Head of caudate nucleus (tissue), 42 donors: ENCODE measurements around the gene TAOK2.
A peak's percentile ranks its signal among the peaks of the same experiment; 100 is the strongest.
"Not testable (repeated sequence)": the region's sequence is repeated elsewhere in the genome, so short reads cannot be mapped to it uniquely, and the experiment has no call there.

Experiments
- DNase-seq, 42 donors: peaks; one replicate each; pipeline versions ENCODE4 v3.0.0 to v3.0.0-alpha.2; 2020 to 2021; ENCODE audit warnings: mixed read lengths in 7 of 42
- intact Hi-C: fragments of 100-400 bp; cut with DNase I; formaldehyde crosslinking; loops from one replicate; pipeline ENCODE4 v1.15.0; 2022

Gene TAOK2

DNA sequence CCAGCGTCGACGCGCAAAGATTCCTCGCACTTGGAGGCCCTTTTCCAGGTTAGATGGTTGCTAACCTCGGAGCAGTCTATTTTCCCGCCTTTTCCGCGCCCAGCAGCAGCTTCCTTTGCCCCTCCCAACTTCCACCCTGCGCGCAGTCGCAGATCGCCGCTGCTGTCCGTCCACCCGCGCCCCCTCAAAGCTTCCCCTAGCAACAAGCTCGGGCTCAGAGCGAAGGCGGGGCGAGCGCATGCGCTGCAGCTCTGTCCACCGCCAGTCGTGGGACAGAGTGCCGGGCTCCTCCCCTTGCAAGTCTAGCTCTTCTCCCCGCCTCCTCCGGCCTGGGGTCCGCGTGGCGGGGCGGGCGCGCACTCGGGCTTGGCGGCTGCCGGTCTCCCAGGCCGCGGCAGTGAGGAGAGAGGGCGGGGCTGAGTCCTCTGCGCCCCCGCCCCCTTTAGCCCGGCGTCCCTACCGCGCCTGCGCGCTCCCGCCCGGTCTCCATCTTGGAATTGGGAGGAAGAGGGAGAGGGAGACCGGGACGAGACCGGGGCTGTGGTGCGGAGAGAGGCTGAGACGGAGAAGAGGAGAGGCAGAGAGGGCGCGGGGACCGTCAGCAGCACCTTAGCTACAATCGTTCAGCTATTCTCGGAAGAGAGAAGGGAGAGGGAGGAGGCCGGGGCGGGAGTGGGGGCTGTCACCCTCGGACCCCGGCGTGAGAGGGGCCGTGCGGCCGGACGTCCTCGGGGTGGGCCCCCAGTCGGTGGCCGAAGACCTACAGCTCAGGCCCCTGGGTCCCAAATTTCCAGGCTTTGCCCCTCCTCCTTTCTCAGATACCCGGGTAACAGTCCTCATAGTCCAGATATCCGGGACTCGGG is at the start of gene TAOK2:
TAOK2 (plus strand) TSS at position 485 of the 863 bp plus-strand sequence. CDS start 3,905 bp downstream, outside the sequence.
- intact Hi-C loops: loop anchor here (1.0 to 2.0 kb wide), 3 partner anchors 12 to 47 kb away; partner anchors contain the start of genes HIRIP3 and KCTD13

GRCh38 chr16:29925105-29925756 is 48.4 kb upstream of the TAOK2 start:
- intact Hi-C loops: loop anchor here (5.0 to 10.0 kb wide), 2 partner anchors 37 to 110 kb away; partner anchors contain the start of genes PAGR1, PRRT2 and TMEM219
- peak in 4 of 42 donors; percentile 22 to 41 (median 30) for DNase-seq

More for the DNA sequence above, at the start of gene TAOK2:
- peak; percentile 95 to 99 (median 98) for DNase-seq

GRCh38 chr16:29925781-29926710 is 47.6 kb upstream of the TAOK2 start, which contains the start of gene KCTD13:
KCTD13 (minus strand) TSS chr16:29926226; CDS start chr16:29926033, 193 bp downstream.
- peak; percentile 63 to 94 (median 86) for DNase-seq
- intact Hi-C loops: loop anchor here (2.0 to 10.0 kb wide), 3 partner anchors 36 to 111 kb away; partner anchors contain the start of genes PAGR1, PRRT2, TAOK2 and TMEM219

GRCh38 chr16:29926711-29927052 is 47.0 kb upstream of the TAOK2 start:
- intact Hi-C loops: loop anchor here (2.0 to 10.0 kb wide), 3 partner anchors 36 to 112 kb away; partner anchors contain the start of genes PAGR1, PRRT2, TAOK2 and TMEM219
- DNase-seq: peak in 25 of 42 donors; percentile 23 to 71 (median 44)

GRCh38 chr16:29927070-29927905 is 46.4 kb upstream of the TAOK2 start:
- DNase-seq: peak in 20 of 42 donors; percentile 15 to 62 (median 38)
- intact Hi-C loops: loop anchor here (2.0 to 10.0 kb wide), 3 partner anchors 35 to 112 kb away; partner anchors contain the start of genes PAGR1, PRRT2, TAOK2 and TMEM219

DNA sequence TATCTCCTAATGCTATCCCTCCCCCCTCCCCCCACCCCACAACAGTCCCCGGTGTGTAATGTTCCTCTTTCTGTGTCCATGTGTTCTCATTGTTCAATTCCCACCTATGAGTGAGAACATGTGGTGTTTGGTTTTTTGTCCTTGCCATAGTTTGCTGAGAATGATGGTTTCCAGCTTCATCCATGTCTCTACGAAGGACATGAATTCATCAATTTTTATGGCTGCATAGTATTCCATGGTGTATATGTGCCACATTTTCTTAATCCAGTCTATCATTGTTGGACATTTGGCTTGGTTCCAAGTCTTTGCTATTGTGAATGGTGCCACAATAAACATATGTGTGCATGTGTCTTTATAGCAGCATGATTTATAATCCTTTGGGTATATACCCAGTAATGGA is 41.9 kb upstream of the TAOK2 start:
- DNase-seq, intact Hi-C loops: not testable (repeated sequence)

- intact Hi-C loops: no loop called here
- no peak for DNase-seq
Observed at GRCh38 chr16:29940656-29941055, 33.0 kb upstream of the TAOK2 start.

GRCh38 chr16:29943846-29944799 is 29.5 kb upstream of the TAOK2 start:
- DNase-seq: peak in 41 of 42 donors; percentile 18 to 90 (median 64)

DNA sequence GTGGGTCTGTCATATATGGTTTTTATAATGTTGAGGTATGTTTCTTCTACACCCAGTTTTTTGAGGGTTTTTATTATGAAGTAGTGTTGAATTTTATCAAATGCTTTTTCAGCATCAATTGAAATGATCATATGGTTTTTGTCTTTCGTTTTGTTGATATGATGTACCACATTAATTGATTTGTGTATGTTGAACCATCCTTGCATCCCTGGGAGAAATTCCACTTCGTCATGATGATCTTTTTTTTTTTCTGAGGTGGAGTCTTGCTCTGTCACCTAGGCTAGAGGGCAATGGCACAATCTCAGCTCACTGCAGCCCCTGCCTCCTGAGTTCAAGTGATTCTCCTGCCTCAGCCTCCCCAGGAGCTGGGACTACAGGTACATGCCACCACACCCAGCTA is 25.8 kb upstream of the TAOK2 start:
- DNase-seq: no peak
- intact Hi-C loops: no loop called here

More at GRCh38 chr16:29943846-29944799, 29.5 kb upstream of the TAOK2 start:
- intact Hi-C loops: no loop called here

- intact Hi-C loops: no loop called here
- DNase-seq: no peak
Observed at GRCh38 chr16:29950806-29951461, 22.7 kb upstream of the TAOK2 start.

GRCh38 chr16:29951625-29952365 is 21.9 kb upstream of the TAOK2 start:
- no peak for DNase-seq
- intact Hi-C loops: no loop called here

GRCh38 chr16:29958756-29959155 is 14.9 kb upstream of the TAOK2 start:
- DNase-seq: no peak

DNA sequence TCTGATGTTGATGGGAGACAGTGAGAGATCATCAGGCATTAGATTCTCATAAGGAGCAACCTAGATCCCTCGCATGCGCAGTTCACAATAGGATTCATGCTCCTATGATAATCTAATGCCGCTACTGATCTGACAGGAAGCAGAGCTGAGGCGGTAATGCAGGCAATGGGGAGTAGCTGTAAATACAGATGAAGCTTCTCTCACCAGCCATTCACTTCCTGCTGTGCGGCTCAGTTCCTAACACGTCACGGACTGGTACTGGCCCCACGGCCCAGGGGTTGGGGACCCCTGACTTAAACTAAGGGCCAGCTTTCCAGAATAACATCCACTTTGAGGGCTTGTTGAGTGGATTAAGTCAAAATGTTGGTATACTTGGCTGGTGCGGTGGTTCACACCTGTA is 14.4 kb upstream of the TAOK2 start:
- intact Hi-C loops: no loop called here
- no peak for DNase-seq

More at GRCh38 chr16:29958756-29959155, 14.9 kb upstream of the TAOK2 start:
- intact Hi-C loops: no loop called here

DNA sequence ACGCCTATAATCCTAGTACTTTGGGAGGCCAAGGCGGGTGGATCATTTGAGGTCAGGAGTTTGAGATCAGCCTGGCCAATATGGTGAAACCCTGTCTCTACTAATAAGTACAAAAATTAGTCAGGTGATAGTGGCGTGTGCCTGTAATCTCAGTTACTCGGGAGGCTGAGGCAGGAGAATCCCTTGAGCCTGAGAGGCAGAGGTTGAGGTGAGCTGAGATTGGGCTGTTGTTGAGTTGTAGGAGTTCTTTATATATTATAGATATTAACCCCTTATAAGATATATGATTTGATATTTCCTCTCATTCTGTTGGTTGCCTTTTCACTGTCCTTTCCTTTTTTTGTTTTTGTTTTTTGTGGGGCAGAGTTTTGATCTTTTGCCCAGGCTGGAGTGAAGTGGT is 13.8 kb upstream of the TAOK2 start:
- intact Hi-C loops: loop anchor here (5.0 kb wide), 1 partner anchor 33 kb away; the partner anchor contains the start of gene KCTD13
- not testable (repeated sequence) for DNase-seq

DNA sequence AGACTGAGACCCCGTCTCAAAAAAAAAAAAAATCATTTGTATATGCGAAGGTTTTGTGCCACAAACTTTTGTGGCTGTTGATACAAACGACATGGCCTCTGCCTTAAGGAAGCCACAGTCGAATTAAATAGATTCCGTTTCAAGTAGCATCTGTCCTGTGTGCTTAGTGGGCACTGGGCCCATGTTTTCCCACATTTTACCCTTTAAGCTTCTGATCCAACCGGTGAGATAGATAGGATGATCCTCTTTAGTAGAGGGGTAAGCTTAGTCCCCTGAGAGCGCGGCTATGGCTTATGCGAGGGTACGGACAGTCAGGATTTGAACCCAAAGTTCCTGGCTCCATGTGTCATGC is 12.6 kb upstream of the TAOK2 start:
- intact Hi-C loops: loop anchor here (1.0 to 5.0 kb wide), 2 partner anchors 12 to 34 kb away; partner anchors contain the start of genes KCTD13 and TAOK2
- no peak for DNase-seq
